ENCODE data around the gene LRRC4C. TPM values are rescaled to one million over a fixed set of nuclear protein-coding genes. Genes with fewer than 3 reads are reported as not detected.
"Not testable (repeated sequence)": the region's sequence is repeated elsewhere in the genome, so short reads cannot be mapped to it uniquely, and the experiment has no call there.

LRRC4C gene
- total RNA-seq, 1 donor from 2014 or later, result 0.64 TPM

- TF ChIP-seq, protein P1, sequence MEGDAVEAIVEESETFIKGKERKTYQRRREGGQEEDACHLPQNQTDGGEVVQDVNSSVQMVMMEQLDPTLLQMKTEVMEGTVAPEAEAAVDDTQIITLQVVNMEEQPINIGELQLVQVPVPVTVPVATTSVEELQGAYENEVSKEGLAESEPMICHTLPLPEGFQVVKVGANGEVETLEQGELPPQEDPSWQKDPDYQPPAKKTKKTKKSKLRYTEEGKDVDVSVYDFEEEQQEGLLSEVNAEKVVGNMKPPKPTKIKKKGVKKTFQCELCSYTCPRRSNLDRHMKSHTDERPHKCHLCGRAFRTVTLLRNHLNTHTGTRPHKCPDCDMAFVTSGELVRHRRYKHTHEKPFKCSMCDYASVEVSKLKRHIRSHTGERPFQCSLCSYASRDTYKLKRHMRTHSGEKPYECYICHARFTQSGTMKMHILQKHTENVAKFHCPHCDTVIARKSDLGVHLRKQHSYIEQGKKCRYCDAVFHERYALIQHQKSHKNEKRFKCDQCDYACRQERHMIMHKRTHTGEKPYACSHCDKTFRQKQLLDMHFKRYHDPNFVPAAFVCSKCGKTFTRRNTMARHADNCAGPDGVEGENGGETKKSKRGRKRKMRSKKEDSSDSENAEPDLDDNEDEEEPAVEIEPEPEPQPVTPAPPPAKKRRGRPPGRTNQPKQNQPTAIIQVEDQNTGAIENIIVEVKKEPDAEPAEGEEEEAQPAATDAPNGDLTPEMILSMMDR (IDR thresholded peaks at IDR 0.05; ENCODE audit: partially characterized antibody, unreplicated experiment), result no peak
- Mint-ChIP-seq H3K27me3 (ENCODE audit: unreplicated experiment) (no peaks in the 10 kb centered on the region), H3K4me3 (ENCODE audit: unreplicated experiment) (no peak overlapping the region), H3K36me3 (ENCODE audit: unreplicated experiment) (no peaks in the 10 kb centered on the region), H3K4me1 (ENCODE audit: low read depth, unreplicated experiment) (no peaks in the 10 kb centered on the region), H3K9me3 (ENCODE audit: unreplicated experiment) (no peaks in the 10 kb centered on the region), H3K27ac (ENCODE audit: unreplicated experiment) (no peak overlapping the region)
- no peak for DNase-seq
Measured at GRCh38 chr11:40958707-40959106, 500.7 kb downstream of the LRRC4C start.

GRCh38 chr11:40952479-40952878 is 507.0 kb downstream of the LRRC4C start:
- H3K4me1 Mint-ChIP-seq (ENCODE audit: low read depth, unreplicated experiment), result no peaks in the 10 kb centered on the region
- H3K4me3 Mint-ChIP-seq (ENCODE audit: unreplicated experiment), result no peak overlapping the region
- H3K27ac Mint-ChIP-seq (ENCODE audit: unreplicated experiment), result no peak overlapping the region

DNA sequence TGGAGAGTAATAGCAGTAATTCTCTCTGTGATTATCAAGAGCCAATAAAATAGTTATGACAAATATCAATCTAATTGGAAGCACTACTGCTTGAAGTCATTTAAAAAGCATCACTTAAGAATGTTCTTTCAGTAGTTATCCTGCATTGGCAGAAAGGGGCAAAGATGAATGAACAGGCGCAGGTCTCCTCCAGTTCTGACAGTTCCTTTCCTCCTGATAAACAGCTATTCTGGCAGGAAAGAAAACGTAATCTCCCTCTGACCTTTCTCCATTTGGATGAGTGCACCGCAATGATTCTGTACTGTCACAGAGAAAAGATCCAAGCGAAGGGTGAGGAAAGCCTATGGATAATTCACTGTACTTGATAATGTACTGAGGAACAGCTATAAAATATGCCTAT is 521.5 kb downstream of the LRRC4C start:
- Mint-ChIP-seq H3K4me1 (ENCODE audit: low read depth, unreplicated experiment) (peaks cover 2% of the 10 kb centered on the region), H3K36me3 (ENCODE audit: unreplicated experiment) (no peaks in the 10 kb centered on the region), H3K27me3 (ENCODE audit: unreplicated experiment) (no peaks in the 10 kb centered on the region), H3K27ac (ENCODE audit: unreplicated experiment) (no peak overlapping the region), H3K4me3 (ENCODE audit: unreplicated experiment) (no peak overlapping the region), H3K9me3 (ENCODE audit: unreplicated experiment) (no peaks in the 10 kb centered on the region)
- TF ChIP-seq, protein P1 (IDR thresholded peaks at IDR 0.05; ENCODE audit: partially characterized antibody, unreplicated experiment), result no peak
- no peak for DNase-seq

More at GRCh38 chr11:40952479-40952878, 507.0 kb downstream of the LRRC4C start:
- Mint-ChIP-seq H3K36me3 (ENCODE audit: unreplicated experiment) (no peaks in the 10 kb centered on the region), H3K27me3 (ENCODE audit: unreplicated experiment) (no peaks in the 10 kb centered on the region), H3K9me3 (ENCODE audit: unreplicated experiment) (no peaks in the 10 kb centered on the region)
- TF ChIP-seq, protein P1 (IDR thresholded peaks at IDR 0.05; ENCODE audit: partially characterized antibody, unreplicated experiment), result no peak
- DNase-seq, result no peak

GRCh38 chr11:40924915-40925314 is 534.5 kb downstream of the LRRC4C start:
- Mint-ChIP-seq H3K9me3 (ENCODE audit: unreplicated experiment) (no peaks in the 10 kb centered on the region), H3K36me3 (ENCODE audit: unreplicated experiment) (no peaks in the 10 kb centered on the region)
- DNase-seq, result no peak

DNA sequence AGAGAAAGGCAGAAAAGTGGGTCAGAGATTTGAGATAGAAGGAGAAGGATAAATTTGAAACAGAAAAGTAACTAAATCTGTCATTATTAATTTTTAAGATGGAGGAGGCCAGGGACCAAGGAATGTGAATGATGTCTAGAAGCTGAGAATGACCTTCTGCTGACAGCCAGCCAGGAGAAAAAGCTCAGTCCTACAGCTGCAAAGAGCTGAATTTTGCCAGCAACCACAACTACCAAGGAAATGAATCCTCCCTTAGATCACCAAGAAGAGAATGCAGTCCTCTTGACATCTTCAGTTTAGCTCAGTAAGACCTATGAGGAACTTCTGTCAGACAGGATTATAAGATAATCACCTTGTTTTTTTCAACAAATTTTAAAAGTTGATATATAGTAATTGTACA is 538.2 kb downstream of the LRRC4C start:
- H3K9me3 Mint-ChIP-seq (ENCODE audit: unreplicated experiment), result no peaks in the 10 kb centered on the region
- H3K27ac Mint-ChIP-seq (ENCODE audit: unreplicated experiment), result no peak overlapping the region
- DNase-seq, result no peak
- no peaks in the 10 kb centered on the region for H3K27me3 Mint-ChIP-seq (ENCODE audit: unreplicated experiment)
- no peaks in the 10 kb centered on the region for H3K36me3 Mint-ChIP-seq (ENCODE audit: unreplicated experiment)
- H3K4me3 Mint-ChIP-seq (ENCODE audit: unreplicated experiment), result no peak overlapping the region
- no peaks in the 10 kb centered on the region for H3K4me1 Mint-ChIP-seq (ENCODE audit: low read depth, unreplicated experiment)
- TF ChIP-seq, protein P1 (IDR thresholded peaks at IDR 0.05; ENCODE audit: partially characterized antibody, unreplicated experiment), result no peak

More at GRCh38 chr11:40924915-40925314, 534.5 kb downstream of the LRRC4C start:
- TF ChIP-seq, protein P1 (IDR thresholded peaks at IDR 0.05; ENCODE audit: partially characterized antibody, unreplicated experiment), result no peak
- Mint-ChIP-seq H3K4me3 (ENCODE audit: unreplicated experiment) (no peak overlapping the region), H3K4me1 (ENCODE audit: low read depth, unreplicated experiment) (no peaks in the 10 kb centered on the region), H3K27ac (ENCODE audit: unreplicated experiment) (no peak overlapping the region), H3K27me3 (ENCODE audit: unreplicated experiment) (no peaks in the 10 kb centered on the region)

- H3K27me3 Mint-ChIP-seq (ENCODE audit: unreplicated experiment); H3K4me3 Mint-ChIP-seq (ENCODE audit: unreplicated experiment); H3K36me3 Mint-ChIP-seq (ENCODE audit: unreplicated experiment); H3K9me3 Mint-ChIP-seq (ENCODE audit: unreplicated experiment); H3K4me1 Mint-ChIP-seq (ENCODE audit: low read depth, unreplicated experiment); H3K27ac Mint-ChIP-seq (ENCODE audit: unreplicated experiment); DNase-seq: not testable (repeated sequence)
Measured at GRCh38 chr11:40910774-40911173, 548.7 kb downstream of the LRRC4C start.
